Measurements from ENCODE around the gene NFATC2IP. TPM values are rescaled to one million over a fixed set of nuclear protein-coding genes. Genes with fewer than 3 reads are reported as not detected.

The NFATC2IP gene
- polyA plus RNA-seq, 1 donor (not counting 4 experiments of a cell fraction or from before 2014, with no cell fraction given): 56.5 TPM

GRCh38 chr16:28905229-28905754 lies 45.4 kb upstream of the NFATC2IP start:
- DNase-seq (ENCODE audit: low read depth, low spot score) (no peak), FAIRE-seq (no peak)
- H3K4me3 ChIP-seq (ENCODE audit: control insufficient read depth in 2 of 3, extremely low read depth in 1 of 3, insufficient read depth in 2 of 3, low read depth in 1 of 3, low read length in 3 of 3): no peak overlapping the region
- no peaks in the 10 kb centered on the region for H3K27me3 ChIP-seq (ENCODE audit: control insufficient read depth, extremely low read depth, insufficient read depth, low read length)
- no peak for TF ChIP-seq EZH2 (IDR thresholded peaks at IDR 0.05; ENCODE audit: low read length)
- no peak for TF ChIP-seq CTCF (optimal IDR thresholded peaks at IDR 0.05 in 1 of 3, IDR thresholded peaks at IDR 0.05 in 1 of 3, conservative IDR thresholded peaks at IDR 0.05 in 1 of 3; ENCODE audit: extremely low read depth in 1 of 3, insufficient read depth in 2 of 3, low read length in 3 of 3)
- H3K27ac ChIP-seq (ENCODE audit: control insufficient read depth, insufficient read depth, low read length): no peak overlapping the region
- H3K79me2 ChIP-seq (ENCODE audit: control insufficient read depth, insufficient read depth, low read length): no peaks in the 10 kb centered on the region
- no peaks in the 10 kb centered on the region for H3K9me1 ChIP-seq (ENCODE audit: control insufficient read depth, extremely low read depth, insufficient read depth, low read length)
- H3K9me3 ChIP-seq (ENCODE audit: control insufficient read depth, low read depth, low read length): no peaks in the 10 kb centered on the region
- no peaks in the 10 kb centered on the region for H3K4me1 ChIP-seq (ENCODE audit: control insufficient read depth, extremely low read depth, insufficient read depth, low read length)
- no peak overlapping the region for H3K4me2 ChIP-seq (ENCODE audit: control insufficient read depth, extremely low read depth, insufficient read depth, low read depth, low read length)
- no peak overlapping the region for H2AFZ ChIP-seq (ENCODE audit: control insufficient read depth, low read length)
- dilution Hi-C loops (cut with MboI; ENCODE audit: extremely low pct_ligation_motif_present, low sequenced_read_pairs): no loop called here
- H3K9ac ChIP-seq (ENCODE audit: control insufficient read depth, extremely low read depth, insufficient read depth, low read length): no peak overlapping the region
- peaks cover 0 to 16% of the 10 kb centered on the region in 2 experiments for H3K36me3 ChIP-seq (ENCODE audit: control insufficient read depth in 2 of 2, extremely low read depth in 1 of 2, insufficient read depth in 2 of 2, low read length in 2 of 2)
- no peaks in the 10 kb centered on the region for H4K20me1 ChIP-seq (ENCODE audit: control insufficient read depth, extremely low read depth, insufficient read depth, low read length)

GRCh38 chr16:28905800-28906372 lies 44.9 kb upstream of the NFATC2IP start:
- H3K4me2 ChIP-seq (ENCODE audit: control insufficient read depth, extremely low read depth, insufficient read depth, low read depth, low read length): no peak overlapping the region
- no peaks in the 10 kb centered on the region for H3K27me3 ChIP-seq (ENCODE audit: control insufficient read depth, extremely low read depth, insufficient read depth, low read length)
- no peaks in the 10 kb centered on the region for H3K9me1 ChIP-seq (ENCODE audit: control insufficient read depth, extremely low read depth, insufficient read depth, low read length)
- H3K9ac ChIP-seq (ENCODE audit: control insufficient read depth, extremely low read depth, insufficient read depth, low read length): no peak overlapping the region
- dilution Hi-C loops (cut with MboI; ENCODE audit: extremely low pct_ligation_motif_present, low sequenced_read_pairs): no loop called here
- H3K4me3 ChIP-seq (ENCODE audit: control insufficient read depth in 2 of 3, extremely low read depth in 1 of 3, insufficient read depth in 2 of 3, low read depth in 1 of 3, low read length in 3 of 3): no peak overlapping the region
- FAIRE-seq (no peak), DNase-seq (ENCODE audit: low read depth, low spot score) (no peak)
- TF ChIP-seq CTCF (optimal IDR thresholded peaks at IDR 0.05 in 1 of 3, IDR thresholded peaks at IDR 0.05 in 1 of 3, conservative IDR thresholded peaks at IDR 0.05 in 1 of 3; ENCODE audit: extremely low read depth in 1 of 3, insufficient read depth in 2 of 3, low read length in 3 of 3) (no peak), EZH2 (IDR thresholded peaks at IDR 0.05; ENCODE audit: low read length) (no peak)
- H3K4me1 ChIP-seq (ENCODE audit: control insufficient read depth, extremely low read depth, insufficient read depth, low read length): no peaks in the 10 kb centered on the region
- no peak overlapping the region for H2AFZ ChIP-seq (ENCODE audit: control insufficient read depth, low read length)
- no peaks in the 10 kb centered on the region for H3K9me3 ChIP-seq (ENCODE audit: control insufficient read depth, low read depth, low read length)
- H3K27ac ChIP-seq (ENCODE audit: control insufficient read depth, insufficient read depth, low read length): no peak overlapping the region
- no peaks in the 10 kb centered on the region for H3K79me2 ChIP-seq (ENCODE audit: control insufficient read depth, insufficient read depth, low read length)
- no peaks in the 10 kb centered on the region for H4K20me1 ChIP-seq (ENCODE audit: control insufficient read depth, extremely low read depth, insufficient read depth, low read length)
- H3K36me3 ChIP-seq (ENCODE audit: control insufficient read depth in 2 of 2, extremely low read depth in 1 of 2, insufficient read depth in 2 of 2, low read length in 2 of 2): peaks cover 6 to 18% of the 10 kb centered on the region in 2 experiments
